DOHH2 (cell line): ENCODE measurements around the gene CMTM4.

Experiments
- EZH2phosphoT487 ChIP-seq: fragments of 200-600 bp; sonication (generic); IDR thresholded peaks from 2 replicates; pipeline ENCODE4 v1.6.1; 2017; ENCODE audit warnings: borderline replicate concordance, mild to moderate bottlenecking, antibody characterized with exemption, low read length, moderate library complexity, mixed read lengths
- TF ChIP-seq, protein P1 (sequence below): fragments of 200-600 bp; sonication (generic); IDR thresholded peaks from one replicate; pipeline ENCODE4 v1.5.1; 2014; ENCODE audit warnings: antibody characterized with exemption, mild to moderate bottlenecking, low read depth, low read length; ENCODE audit not compliant: poor library complexity, severe bottlenecking

DNA sequence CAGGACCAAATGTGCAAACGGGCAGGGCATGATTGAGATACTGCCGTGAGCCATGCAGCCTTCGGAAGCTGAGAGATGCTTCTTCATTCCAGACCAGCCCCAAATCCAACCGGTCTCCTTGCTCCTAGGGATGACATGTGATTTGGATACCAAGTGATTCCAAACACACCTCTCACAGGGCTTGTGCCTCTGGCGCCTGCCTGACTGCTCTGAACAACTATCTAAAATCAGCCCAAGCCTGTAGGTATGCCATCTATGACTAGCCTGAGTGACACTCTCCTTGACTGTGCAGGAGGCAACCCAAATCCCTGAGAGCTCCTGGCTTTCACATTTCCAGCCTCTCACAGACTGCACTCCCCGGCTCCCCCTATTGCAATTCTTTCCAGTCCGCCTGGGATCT is 34.6 kb upstream of the CMTM4 start:
- no peak for TF ChIP-seq EZH2phosphoT487
- TF ChIP-seq, protein P1, sequence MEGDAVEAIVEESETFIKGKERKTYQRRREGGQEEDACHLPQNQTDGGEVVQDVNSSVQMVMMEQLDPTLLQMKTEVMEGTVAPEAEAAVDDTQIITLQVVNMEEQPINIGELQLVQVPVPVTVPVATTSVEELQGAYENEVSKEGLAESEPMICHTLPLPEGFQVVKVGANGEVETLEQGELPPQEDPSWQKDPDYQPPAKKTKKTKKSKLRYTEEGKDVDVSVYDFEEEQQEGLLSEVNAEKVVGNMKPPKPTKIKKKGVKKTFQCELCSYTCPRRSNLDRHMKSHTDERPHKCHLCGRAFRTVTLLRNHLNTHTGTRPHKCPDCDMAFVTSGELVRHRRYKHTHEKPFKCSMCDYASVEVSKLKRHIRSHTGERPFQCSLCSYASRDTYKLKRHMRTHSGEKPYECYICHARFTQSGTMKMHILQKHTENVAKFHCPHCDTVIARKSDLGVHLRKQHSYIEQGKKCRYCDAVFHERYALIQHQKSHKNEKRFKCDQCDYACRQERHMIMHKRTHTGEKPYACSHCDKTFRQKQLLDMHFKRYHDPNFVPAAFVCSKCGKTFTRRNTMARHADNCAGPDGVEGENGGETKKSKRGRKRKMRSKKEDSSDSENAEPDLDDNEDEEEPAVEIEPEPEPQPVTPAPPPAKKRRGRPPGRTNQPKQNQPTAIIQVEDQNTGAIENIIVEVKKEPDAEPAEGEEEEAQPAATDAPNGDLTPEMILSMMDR = no peak
